NCI-H2029 treated with DMSO at 0.1 percent for 48 hours (cell line): ENCODE data around the gene SSR2.
A peak's percentile ranks its signal among the peaks of the same experiment; 100 is the strongest.

Experiments
- DNase-seq: peaks from one replicate; lab custom pipeline; 2025; lab: John Stamatoyannopoulos, UW

Gene SSR2

GRCh38 chr1:156020293-156021092 lies at the start of gene SSR2:
Gene SSR2 (minus strand): TSS chr1:156020951. CDS start chr1:156020167, 784 bp downstream.
- peak; percentile 88 for DNase-seq

- peak; percentile 35 for DNase-seq
These were observed 49.8 kb upstream of the SSR2 start for GRCh38 chr1:156070548-156070947.

- no peak for DNase-seq
These were observed 49.0 kb upstream of the SSR2 start for GRCh38 chr1:156069490-156070455.

GRCh38 chr1:156067262-156067661 lies 46.5 kb upstream of the SSR2 start:
- no peak for DNase-seq

GRCh38 chr1:156065871-156066270 lies 45.1 kb upstream of the SSR2 start:
- DNase-seq = no peak

- DNase-seq = no peak
These were observed 44.5 kb upstream of the SSR2 start for GRCh38 chr1:156065212-156065611.

GRCh38 chr1:156064615-156065014 lies 43.9 kb upstream of the SSR2 start:
- no peak for DNase-seq

- no peak for DNase-seq
These were observed 43.2 kb upstream of the SSR2 start for GRCh38 chr1:156063997-156064285.

GRCh38 chr1:156062189-156062588 lies 41.4 kb upstream of the SSR2 start:
- no peak for DNase-seq

GRCh38 chr1:156060937-156061636 lies 40.3 kb upstream of the SSR2 start, which contains the start of gene RAB25:
Gene RAB25 (plus strand): TSS chr1:156061160. CDS start chr1:156061401, 241 bp downstream.
- DNase-seq = peak; percentile 81

GRCh38 chr1:156056326-156056849 lies 35.6 kb upstream of the SSR2 start:
- no peak for DNase-seq

GRCh38 chr1:156055281-156056048 lies 34.7 kb upstream of the SSR2 start:
- DNase-seq = no peak

GRCh38 chr1:156054500-156055280 lies 33.9 kb upstream of the SSR2 start, which contains the start of gene LAMTOR2:
Gene LAMTOR2 (plus strand): TSS chr1:156054782. CDS start chr1:156054890, 108 bp downstream.
- peak; percentile 96 for DNase-seq

GRCh38 chr1:156053768-156054499 lies 33.2 kb upstream of the SSR2 start, which contains the start of gene UBQLN4:
Gene UBQLN4 (minus strand): TSS chr1:156053798. CDS start chr1:156053701, 97 bp downstream.
- peak; percentile 46 for DNase-seq

- peak; percentile 19 for DNase-seq
These were observed 32.4 kb upstream of the SSR2 start for GRCh38 chr1:156052862-156053767.

- no peak for DNase-seq
These were observed 30.4 kb upstream of the SSR2 start for GRCh38 chr1:156051011-156051725.

GRCh38 chr1:156050376-156050775 lies 29.6 kb upstream of the SSR2 start:
- no peak for DNase-seq
